Calu3 (cell line): Measurements from ENCODE around the gene CYB5B. TPM values are rescaled to one million over a fixed set of nuclear protein-coding genes. Genes with fewer than 3 reads are reported as not detected.

Source experiments
- BruUV-seq: library from RNA; stranded (reverse); fragments of 400-500 nt; replicated peaks from 2 replicates; lab custom pipeline; 2021; lab: Mats Ljungman, UMichigan
- CTCF ChIA-PET: fragments of 300-600 bp; sonication (Branson Sonifier 250); formaldehyde crosslinking; loops from one replicate; lab custom pipeline; 2022; ENCODE audit warnings: antibody characterized with exemption; lab: Charles Lee
- DNase-seq: peaks from one replicate; pipeline ENCODE4 v3.0.0; 2022
- H3K27ac Mint-ChIP-seq: one replicate; pipeline ENCODE4 v1.8.0; 2022; ENCODE audit warnings: mixed read lengths; ENCODE audit not compliant: unreplicated experiment
- H3K27me3 Mint-ChIP-seq: one replicate; pipeline ENCODE4 v1.8.0; 2022; ENCODE audit warnings: mixed read lengths; ENCODE audit not compliant: unreplicated experiment
- H3K36me3 Mint-ChIP-seq: one replicate; pipeline ENCODE4 v1.8.0; 2022; ENCODE audit warnings: mild to moderate bottlenecking, moderate library complexity, mixed read lengths; ENCODE audit not compliant: insufficient read depth, unreplicated experiment
- H3K4me1 Mint-ChIP-seq: one replicate; pipeline ENCODE4 v1.8.0; 2022; ENCODE audit warnings: mild to moderate bottlenecking, low read depth, mixed read lengths; ENCODE audit not compliant: unreplicated experiment
- H3K4me3 Mint-ChIP-seq: one replicate; pipeline ENCODE4 v1.8.0; 2022; ENCODE audit warnings: mild to moderate bottlenecking, low read depth, moderate library complexity, mixed read lengths; ENCODE audit not compliant: unreplicated experiment
- H3K9me3 Mint-ChIP-seq: one replicate; pipeline ENCODE4 v1.8.0; 2022; ENCODE audit warnings: low read depth, mixed read lengths; ENCODE audit not compliant: unreplicated experiment
- intact Hi-C: fragments of 100-400 bp; cut with micrococcal nuclease; formaldehyde crosslinking; loops from one replicate; pipeline ENCODE4 v1.10.0; 2022; ENCODE audit not compliant: unreplicated experiment
- total RNA-seq: library from RNA; stranded (reverse); gene quantifications from 2 replicates; pipeline ENCODE4 v1.2.3, GENCODE V29; 2022
- TF ChIP-seq, protein P1 (sequence below): fragments of 200-600 bp; IDR thresholded peaks from one replicate; pipeline ENCODE4 v1.8.0; 2022; ENCODE audit warnings: antibody characterized with exemption; ENCODE audit not compliant: unreplicated experiment

CYB5B gene
- total RNA-seq, 1 experiment from 2014 or later, result 179 TPM

DNA sequence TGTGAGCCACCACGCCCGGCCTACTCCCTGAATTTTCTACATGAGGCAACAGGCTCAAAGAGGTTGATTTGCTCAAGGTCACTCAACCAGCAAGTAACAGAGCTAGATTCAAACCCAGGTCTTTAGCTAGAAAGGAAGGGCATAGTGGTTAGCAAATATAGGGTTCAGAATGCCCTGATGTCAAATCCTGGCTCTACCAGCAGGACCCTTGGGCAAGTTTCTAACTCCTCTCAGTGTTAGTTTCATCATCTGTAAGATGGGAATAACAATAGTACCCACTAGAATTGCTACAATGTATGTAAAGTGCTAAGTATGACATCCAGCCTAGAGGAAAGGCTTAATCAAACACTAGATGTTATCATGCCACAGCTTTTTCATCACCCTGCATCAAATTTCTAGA, 19.1 kb upstream of the CYB5B start:
- Mint-ChIP-seq H3K27ac (no peak overlapping the region), H3K9me3 (no peaks in the 10 kb centered on the region), H3K36me3 (no peaks in the 10 kb centered on the region), H3K27me3 (no peaks in the 10 kb centered on the region), H3K4me1 (peaks cover 21% of the 10 kb centered on the region), H3K4me3 (no peak overlapping the region)
- CTCF ChIA-PET, result no interaction called here
- TF ChIP-seq, protein P1, sequence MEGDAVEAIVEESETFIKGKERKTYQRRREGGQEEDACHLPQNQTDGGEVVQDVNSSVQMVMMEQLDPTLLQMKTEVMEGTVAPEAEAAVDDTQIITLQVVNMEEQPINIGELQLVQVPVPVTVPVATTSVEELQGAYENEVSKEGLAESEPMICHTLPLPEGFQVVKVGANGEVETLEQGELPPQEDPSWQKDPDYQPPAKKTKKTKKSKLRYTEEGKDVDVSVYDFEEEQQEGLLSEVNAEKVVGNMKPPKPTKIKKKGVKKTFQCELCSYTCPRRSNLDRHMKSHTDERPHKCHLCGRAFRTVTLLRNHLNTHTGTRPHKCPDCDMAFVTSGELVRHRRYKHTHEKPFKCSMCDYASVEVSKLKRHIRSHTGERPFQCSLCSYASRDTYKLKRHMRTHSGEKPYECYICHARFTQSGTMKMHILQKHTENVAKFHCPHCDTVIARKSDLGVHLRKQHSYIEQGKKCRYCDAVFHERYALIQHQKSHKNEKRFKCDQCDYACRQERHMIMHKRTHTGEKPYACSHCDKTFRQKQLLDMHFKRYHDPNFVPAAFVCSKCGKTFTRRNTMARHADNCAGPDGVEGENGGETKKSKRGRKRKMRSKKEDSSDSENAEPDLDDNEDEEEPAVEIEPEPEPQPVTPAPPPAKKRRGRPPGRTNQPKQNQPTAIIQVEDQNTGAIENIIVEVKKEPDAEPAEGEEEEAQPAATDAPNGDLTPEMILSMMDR, result no peak
- intact Hi-C loops, result no loop called here
- DNase-seq, result no peak
- BruUV-seq, result no TSS peak

DNA sequence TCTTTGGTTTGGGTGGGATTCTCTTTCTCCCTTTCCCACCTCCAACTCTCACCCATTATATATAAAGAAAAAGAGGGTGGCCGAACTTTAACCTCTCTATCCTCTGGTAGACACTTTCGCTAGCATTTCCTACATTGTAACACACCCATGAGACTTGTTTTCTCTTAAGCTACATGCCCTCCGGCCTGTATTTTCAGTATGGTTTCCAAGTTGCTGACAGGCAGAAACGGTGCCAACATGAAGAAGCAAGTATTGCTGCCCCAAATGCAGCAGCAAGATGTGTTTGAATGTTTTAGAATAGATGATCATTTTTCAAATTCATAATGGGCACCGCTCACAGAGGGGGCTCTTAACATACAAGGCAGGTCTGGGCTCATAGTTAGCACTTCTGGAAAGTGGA, 18.7 kb upstream of the CYB5B start:
- no peaks in the 10 kb centered on the region for H3K9me3 Mint-ChIP-seq
- intact Hi-C loops, result no loop called here
- no peaks in the 10 kb centered on the region for H3K36me3 Mint-ChIP-seq
- TF ChIP-seq, protein P1, result no peak
- peaks cover 21% of the 10 kb centered on the region for H3K4me1 Mint-ChIP-seq
- no peak overlapping the region for H3K27ac Mint-ChIP-seq
- CTCF ChIA-PET, result no interaction called here
- no peak for DNase-seq
- no peak overlapping the region for H3K4me3 Mint-ChIP-seq
- BruUV-seq, result no TSS peak
- no peaks in the 10 kb centered on the region for H3K27me3 Mint-ChIP-seq

DNA sequence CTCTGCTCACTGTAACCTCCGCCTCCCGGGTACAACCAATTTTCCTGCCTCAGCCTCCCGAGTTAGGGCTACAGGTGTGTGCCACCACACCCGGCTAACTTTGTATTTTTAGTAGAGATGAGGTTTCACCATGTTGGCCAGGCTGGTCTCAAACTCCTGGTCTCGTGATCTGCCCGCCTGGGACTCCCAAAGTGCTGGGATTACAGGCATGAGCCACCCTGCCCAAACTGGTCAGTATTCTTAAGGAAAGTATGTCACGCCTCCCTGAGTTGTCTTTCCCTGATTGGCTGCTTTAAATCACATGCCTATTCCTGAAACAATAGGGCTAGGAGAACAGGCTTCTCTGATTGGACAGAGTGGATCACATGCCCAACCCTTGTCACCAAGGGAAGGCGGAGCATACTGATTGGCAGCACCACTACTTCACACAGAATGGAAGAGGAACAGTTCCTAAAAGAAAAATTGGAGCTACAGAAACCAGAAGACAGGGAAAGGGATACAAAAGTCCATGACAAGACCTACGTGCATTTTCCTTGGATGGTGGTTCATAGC, 17.6 kb upstream of the CYB5B start:
- CTCF ChIA-PET, result no interaction called here
- no peak for DNase-seq
- Mint-ChIP-seq H3K36me3 (no peaks in the 10 kb centered on the region), H3K9me3 (no peaks in the 10 kb centered on the region), H3K27me3 (no peaks in the 10 kb centered on the region), H3K4me3 (no peak overlapping the region), H3K27ac (no peak overlapping the region), H3K4me1 (peaks cover 21% of the 10 kb centered on the region)
- intact Hi-C loops, result no loop called here
- TF ChIP-seq, protein P1, result no peak
- no TSS peak for BruUV-seq

DNA sequence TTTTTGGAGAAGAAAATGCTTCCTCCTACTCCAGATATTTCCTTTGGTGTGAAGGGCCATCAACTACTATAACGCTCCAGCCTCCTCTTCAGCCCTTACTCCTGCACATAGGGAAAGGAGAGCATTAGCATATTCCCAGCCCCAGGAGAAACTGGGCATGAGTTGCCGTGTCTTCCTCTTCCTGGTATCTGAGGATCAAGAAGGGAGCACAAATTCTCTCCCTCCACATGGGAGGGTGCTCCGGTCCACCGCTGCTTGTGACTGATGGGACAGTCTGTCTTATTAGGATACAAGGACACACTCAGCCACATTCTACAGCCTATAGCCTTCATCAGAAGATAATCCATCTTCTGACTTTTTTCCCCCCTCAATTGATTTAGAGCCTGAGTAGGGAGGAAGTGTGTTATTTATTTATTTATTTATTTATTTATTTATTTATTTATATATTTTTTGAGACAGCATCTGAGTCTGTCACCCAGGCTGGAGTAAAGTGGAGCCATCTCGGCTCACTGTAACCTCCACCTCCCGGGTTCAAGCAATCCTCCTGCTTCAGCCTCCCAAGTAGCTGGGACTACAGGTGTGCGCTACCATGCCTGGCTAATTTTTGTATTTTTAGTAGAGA, 16.6 kb upstream of the CYB5B start:
- no peak for DNase-seq
- TF ChIP-seq, protein P1, result no peak
- Mint-ChIP-seq H3K9me3 (no peaks in the 10 kb centered on the region), H3K27me3 (no peaks in the 10 kb centered on the region), H3K4me3 (no peak overlapping the region), H3K4me1 (peaks cover 21% of the 10 kb centered on the region), H3K27ac (no peak overlapping the region), H3K36me3 (no peaks in the 10 kb centered on the region)
- no TSS peak for BruUV-seq
- CTCF ChIA-PET, result no interaction called here
- intact Hi-C loops, result no loop called here
